Nephron progenitor cell (in vitro differentiated cells): Measurements from ENCODE around the gene FAM184A.

ENCODE experiments used
- DNase-seq: peaks from one replicate; pipeline ENCODE4 v3.0.0; 2021
- H3K27ac Mint-ChIP-seq: 2 replicates; pipeline ENCODE4 v1.8.0; 2021; ENCODE audit warnings: mild to moderate bottlenecking, moderate library complexity, mixed read lengths
- H3K27me3 Mint-ChIP-seq: 2 replicates; pipeline ENCODE4 v1.8.0; 2021; ENCODE audit warnings: mild to moderate bottlenecking, low read depth, mixed read lengths; ENCODE audit not compliant: poor library complexity
- H3K36me3 Mint-ChIP-seq: 2 replicates; pipeline ENCODE4 v1.8.0; 2021; ENCODE audit warnings: low read depth, mixed read lengths
- H3K4me1 Mint-ChIP-seq: 2 replicates; pipeline ENCODE4 v1.8.0; 2021; ENCODE audit warnings: mixed read lengths
- H3K4me3 Mint-ChIP-seq: 2 replicates; pipeline ENCODE4 v1.8.0; 2021; ENCODE audit warnings: mild to moderate bottlenecking, moderate library complexity, mixed read lengths
- H3K9me3 Mint-ChIP-seq: 2 replicates; pipeline ENCODE4 v1.8.0; 2021; ENCODE audit warnings: mild to moderate bottlenecking, moderate library complexity, mixed read lengths
- CTCF ChIP-seq: fragments of 200-600 bp; sonication (generic); IDR thresholded peaks from 2 replicates; pipeline ENCODE4 v1.5.0; 2021; ENCODE audit warnings: antibody characterized with exemption

The FAM184A gene

GRCh38 chr6:119035459-119035858, 43.0 kb downstream of the FAM184A start:
- H3K9me3 Mint-ChIP-seq = no peaks in the 10 kb centered on the region
- no peak overlapping the region for H3K27ac Mint-ChIP-seq
- H3K4me1 Mint-ChIP-seq = peaks cover 11% of the 10 kb centered on the region
- no peak for DNase-seq
- no peak for TF ChIP-seq CTCF
- H3K4me3 Mint-ChIP-seq = no peak overlapping the region
- no peaks in the 10 kb centered on the region for H3K36me3 Mint-ChIP-seq
- no peaks in the 10 kb centered on the region for H3K27me3 Mint-ChIP-seq

GRCh38 chr6:119034827-119035458, 43.5 kb downstream of the FAM184A start:
- peaks cover 11% of the 10 kb centered on the region for H3K4me1 Mint-ChIP-seq
- no peaks in the 10 kb centered on the region for H3K36me3 Mint-ChIP-seq
- H3K4me3 Mint-ChIP-seq = no peak overlapping the region
- no peaks in the 10 kb centered on the region for H3K9me3 Mint-ChIP-seq
- H3K27me3 Mint-ChIP-seq = no peaks in the 10 kb centered on the region
- H3K27ac Mint-ChIP-seq = no peak overlapping the region
- no peak for DNase-seq
- TF ChIP-seq CTCF = no peak

- Mint-ChIP-seq H3K9me3 (no peaks in the 10 kb centered on the region), H3K4me1 (peaks cover 13% of the 10 kb centered on the region), H3K4me3 (no peak overlapping the region), H3K27me3 (no peaks in the 10 kb centered on the region), H3K36me3 (no peaks in the 10 kb centered on the region), H3K27ac (no peak overlapping the region)
- no peak for TF ChIP-seq CTCF
- no peak for DNase-seq
Observed at GRCh38 chr6:119032428-119032827, 46.0 kb downstream of the FAM184A start.

GRCh38 chr6:119030759-119031158, 47.7 kb downstream of the FAM184A start:
- Mint-ChIP-seq H3K27me3 (no peaks in the 10 kb centered on the region), H3K4me3 (no peak overlapping the region), H3K36me3 (no peaks in the 10 kb centered on the region), H3K9me3 (no peaks in the 10 kb centered on the region), H3K4me1 (peaks cover 27% of the 10 kb centered on the region), H3K27ac (no peak overlapping the region)
- no peak for DNase-seq
- TF ChIP-seq CTCF = no peak

- Mint-ChIP-seq H3K4me1 (peaks cover 41% of the 10 kb centered on the region), H3K27ac (peak overlapping the region; percentile 3), H3K27me3 (no peaks in the 10 kb centered on the region), H3K9me3 (no peaks in the 10 kb centered on the region), H3K36me3 (no peaks in the 10 kb centered on the region), H3K4me3 (no peak overlapping the region)
- DNase-seq = no peak
- no peak for TF ChIP-seq CTCF
Observed at GRCh38 chr6:119028091-119028490, 50.4 kb downstream of the FAM184A start.

GRCh38 chr6:119027465-119027864, 51.0 kb downstream of the FAM184A start:
- H3K36me3 Mint-ChIP-seq = no peaks in the 10 kb centered on the region
- no peaks in the 10 kb centered on the region for H3K27me3 Mint-ChIP-seq
- no peak overlapping the region for H3K27ac Mint-ChIP-seq
- no peak for TF ChIP-seq CTCF
- H3K9me3 Mint-ChIP-seq = no peaks in the 10 kb centered on the region
- peaks cover 42% of the 10 kb centered on the region for H3K4me1 Mint-ChIP-seq
- H3K4me3 Mint-ChIP-seq = no peak overlapping the region
- no peak for DNase-seq
